ENCODE results near the gene KRT38. TPM values are rescaled to one million over a fixed set of nuclear protein-coding genes. Genes with fewer than 3 reads are reported as not detected.

The KRT38 gene
- total RNA-seq, 1 experiment from 2014 or later: not detected

DNA sequence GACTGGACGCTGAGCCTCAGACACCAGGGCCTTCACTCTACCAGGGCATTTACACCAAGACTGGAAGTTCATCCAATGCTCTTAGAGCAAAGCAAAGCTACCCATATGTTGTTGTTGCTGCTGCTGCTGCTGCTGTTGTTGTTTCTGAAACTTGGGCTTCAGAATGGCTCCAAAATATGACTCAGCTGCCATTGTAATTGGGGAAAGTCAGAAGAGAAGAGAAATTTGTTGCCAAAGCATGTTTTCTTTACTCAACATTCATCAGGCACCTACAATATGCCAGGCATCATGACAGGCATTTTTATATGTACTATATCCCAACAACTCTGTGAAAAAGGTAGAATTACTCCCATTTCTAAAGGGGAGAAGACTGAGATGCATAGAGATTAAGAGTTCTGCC is 14.5 kb upstream of the KRT38 start:
- ATAC-seq (no peak), DNase-seq (ENCODE audit: low spot score) (no peak)
- ChIA-PET CTCF (interaction anchor here (1.1 to 1.6 kb wide), 4 partner anchors 31 to 208 kb away, joined by 4 to 7 read pairs (median 6); no protein-coding TSS in a partner anchor), POLR2A (no interaction called here)
- Mint-ChIP-seq H3K36me3 (peaks cover 15% of the 10 kb centered on the region), H3K9me3 (peaks cover 32% of the 10 kb centered on the region), H3K27ac (no peak overlapping the region), H3K27me3 (ENCODE audit: low read depth) (peaks cover 10% of the 10 kb centered on the region), H3K4me1 (no peaks in the 10 kb centered on the region), H3K4me3 (no peak overlapping the region)
- TF ChIP-seq TCF7 (CRISPR knock-in tag; IDR thresholded peaks at IDR 0.05; ENCODE audit: low read depth) (no peak), OVOL2 (CRISPR knock-in tag; IDR thresholded peaks at IDR 0.05; ENCODE audit: borderline replicate concordance) (no peak), NR3C1 (CRISPR knock-in tag; conservative IDR thresholded peaks at IDR 0.05; ENCODE audit: low read depth) (no peak), NFYB (CRISPR knock-in tag; conservative IDR thresholded peaks at IDR 0.05; ENCODE audit: low read depth) (no peak), JAZF1 (CRISPR knock-in tag; IDR thresholded peaks at IDR 0.05) (no peak), ZNF121 (CRISPR knock-in tag; IDR thresholded peaks at IDR 0.05) (no peak), SMAD4 (CRISPR knock-in tag; IDR thresholded peaks at IDR 0.05) (no peak), NFATC4 (CRISPR knock-in tag; IDR thresholded peaks at IDR 0.05) (no peak), ZNF396 (CRISPR knock-in tag; IDR thresholded peaks at IDR 0.05; ENCODE audit: borderline replicate concordance) (no peak), ESRRA (CRISPR knock-in tag; IDR thresholded peaks at IDR 0.05; ENCODE audit: borderline replicate concordance) (no peak), SP1 (CRISPR knock-in tag; conservative IDR thresholded peaks at IDR 0.05) (no peak), HMGA2 (CRISPR knock-in tag; IDR thresholded peaks at IDR 0.05) (no peak), SOX15 (CRISPR knock-in tag; IDR thresholded peaks at IDR 0.05) (no peak), SMAD3 (CRISPR knock-in tag; IDR thresholded peaks at IDR 0.05; ENCODE audit: borderline replicate concordance) (no peak)
- TF ChIP-seq, protein P1, sequence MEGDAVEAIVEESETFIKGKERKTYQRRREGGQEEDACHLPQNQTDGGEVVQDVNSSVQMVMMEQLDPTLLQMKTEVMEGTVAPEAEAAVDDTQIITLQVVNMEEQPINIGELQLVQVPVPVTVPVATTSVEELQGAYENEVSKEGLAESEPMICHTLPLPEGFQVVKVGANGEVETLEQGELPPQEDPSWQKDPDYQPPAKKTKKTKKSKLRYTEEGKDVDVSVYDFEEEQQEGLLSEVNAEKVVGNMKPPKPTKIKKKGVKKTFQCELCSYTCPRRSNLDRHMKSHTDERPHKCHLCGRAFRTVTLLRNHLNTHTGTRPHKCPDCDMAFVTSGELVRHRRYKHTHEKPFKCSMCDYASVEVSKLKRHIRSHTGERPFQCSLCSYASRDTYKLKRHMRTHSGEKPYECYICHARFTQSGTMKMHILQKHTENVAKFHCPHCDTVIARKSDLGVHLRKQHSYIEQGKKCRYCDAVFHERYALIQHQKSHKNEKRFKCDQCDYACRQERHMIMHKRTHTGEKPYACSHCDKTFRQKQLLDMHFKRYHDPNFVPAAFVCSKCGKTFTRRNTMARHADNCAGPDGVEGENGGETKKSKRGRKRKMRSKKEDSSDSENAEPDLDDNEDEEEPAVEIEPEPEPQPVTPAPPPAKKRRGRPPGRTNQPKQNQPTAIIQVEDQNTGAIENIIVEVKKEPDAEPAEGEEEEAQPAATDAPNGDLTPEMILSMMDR (IDR thresholded peaks at IDR 0.05): no peak
- TF ChIP-seq, protein P2, sequence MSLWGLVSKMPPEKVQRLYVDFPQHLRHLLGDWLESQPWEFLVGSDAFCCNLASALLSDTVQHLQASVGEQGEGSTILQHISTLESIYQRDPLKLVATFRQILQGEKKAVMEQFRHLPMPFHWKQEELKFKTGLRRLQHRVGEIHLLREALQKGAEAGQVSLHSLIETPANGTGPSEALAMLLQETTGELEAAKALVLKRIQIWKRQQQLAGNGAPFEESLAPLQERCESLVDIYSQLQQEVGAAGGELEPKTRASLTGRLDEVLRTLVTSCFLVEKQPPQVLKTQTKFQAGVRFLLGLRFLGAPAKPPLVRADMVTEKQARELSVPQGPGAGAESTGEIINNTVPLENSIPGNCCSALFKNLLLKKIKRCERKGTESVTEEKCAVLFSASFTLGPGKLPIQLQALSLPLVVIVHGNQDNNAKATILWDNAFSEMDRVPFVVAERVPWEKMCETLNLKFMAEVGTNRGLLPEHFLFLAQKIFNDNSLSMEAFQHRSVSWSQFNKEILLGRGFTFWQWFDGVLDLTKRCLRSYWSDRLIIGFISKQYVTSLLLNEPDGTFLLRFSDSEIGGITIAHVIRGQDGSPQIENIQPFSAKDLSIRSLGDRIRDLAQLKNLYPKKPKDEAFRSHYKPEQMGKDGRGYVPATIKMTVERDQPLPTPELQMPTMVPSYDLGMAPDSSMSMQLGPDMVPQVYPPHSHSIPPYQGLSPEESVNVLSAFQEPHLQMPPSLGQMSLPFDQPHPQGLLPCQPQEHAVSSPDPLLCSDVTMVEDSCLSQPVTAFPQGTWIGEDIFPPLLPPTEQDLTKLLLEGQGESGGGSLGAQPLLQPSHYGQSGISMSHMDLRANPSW (CRISPR knock-in tag; conservative IDR thresholded peaks at IDR 0.05; ENCODE audit: low read depth): no peak
- TF ChIP-seq, protein P3, sequence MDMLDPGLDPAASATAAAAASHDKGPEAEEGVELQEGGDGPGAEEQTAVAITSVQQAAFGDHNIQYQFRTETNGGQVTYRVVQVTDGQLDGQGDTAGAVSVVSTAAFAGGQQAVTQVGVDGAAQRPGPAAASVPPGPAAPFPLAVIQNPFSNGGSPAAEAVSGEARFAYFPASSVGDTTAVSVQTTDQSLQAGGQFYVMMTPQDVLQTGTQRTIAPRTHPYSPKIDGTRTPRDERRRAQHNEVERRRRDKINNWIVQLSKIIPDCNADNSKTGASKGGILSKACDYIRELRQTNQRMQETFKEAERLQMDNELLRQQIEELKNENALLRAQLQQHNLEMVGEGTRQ (CRISPR knock-in tag; IDR thresholded peaks at IDR 0.05): no peak
- TF ChIP-seq, protein P4, sequence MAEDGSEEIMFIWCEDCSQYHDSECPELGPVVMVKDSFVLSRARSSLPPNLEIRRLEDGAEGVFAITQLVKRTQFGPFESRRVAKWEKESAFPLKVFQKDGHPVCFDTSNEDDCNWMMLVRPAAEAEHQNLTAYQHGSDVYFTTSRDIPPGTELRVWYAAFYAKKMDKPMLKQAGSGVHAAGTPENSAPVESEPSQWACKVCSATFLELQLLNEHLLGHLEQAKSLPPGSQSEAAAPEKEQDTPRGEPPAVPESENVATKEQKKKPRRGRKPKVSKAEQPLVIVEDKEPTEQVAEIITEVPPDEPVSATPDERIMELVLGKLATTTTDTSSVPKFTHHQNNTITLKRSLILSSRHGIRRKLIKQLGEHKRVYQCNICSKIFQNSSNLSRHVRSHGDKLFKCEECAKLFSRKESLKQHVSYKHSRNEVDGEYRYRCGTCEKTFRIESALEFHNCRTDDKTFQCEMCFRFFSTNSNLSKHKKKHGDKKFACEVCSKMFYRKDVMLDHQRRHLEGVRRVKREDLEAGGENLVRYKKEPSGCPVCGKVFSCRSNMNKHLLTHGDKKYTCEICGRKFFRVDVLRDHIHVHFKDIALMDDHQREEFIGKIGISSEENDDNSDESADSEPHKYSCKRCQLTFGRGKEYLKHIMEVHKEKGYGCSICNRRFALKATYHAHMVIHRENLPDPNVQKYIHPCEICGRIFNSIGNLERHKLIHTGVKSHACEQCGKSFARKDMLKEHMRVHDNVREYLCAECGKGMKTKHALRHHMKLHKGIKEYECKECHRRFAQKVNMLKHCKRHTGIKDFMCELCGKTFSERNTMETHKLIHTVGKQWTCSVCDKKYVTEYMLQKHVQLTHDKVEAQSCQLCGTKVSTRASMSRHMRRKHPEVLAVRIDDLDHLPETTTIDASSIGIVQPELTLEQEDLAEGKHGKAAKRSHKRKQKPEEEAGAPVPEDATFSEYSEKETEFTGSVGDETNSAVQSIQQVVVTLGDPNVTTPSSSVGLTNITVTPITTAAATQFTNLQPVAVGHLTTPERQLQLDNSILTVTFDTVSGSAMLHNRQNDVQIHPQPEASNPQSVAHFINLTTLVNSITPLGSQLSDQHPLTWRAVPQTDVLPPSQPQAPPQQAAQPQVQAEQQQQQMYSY (CRISPR knock-in tag; IDR thresholded peaks at IDR 0.05): no peak

DNA sequence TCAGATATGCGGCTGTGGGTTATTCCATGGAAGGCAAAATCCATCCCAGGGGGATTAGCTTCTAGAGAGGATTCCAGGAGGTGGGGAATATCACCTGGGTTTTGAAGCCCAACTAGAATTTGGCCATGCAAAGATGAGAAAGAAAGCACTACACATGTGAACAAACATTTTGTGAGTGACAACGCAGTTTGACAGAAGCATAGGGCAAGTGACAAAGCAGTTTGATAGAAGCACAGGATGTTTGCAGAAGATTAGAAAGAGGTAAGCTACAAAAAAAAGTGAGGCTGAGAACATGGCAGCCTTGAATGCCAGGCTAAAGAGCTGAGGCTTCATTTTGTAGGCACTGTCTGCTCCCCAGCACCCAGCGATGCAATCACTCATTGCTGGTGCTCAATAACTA is 12.3 kb upstream of the KRT38 start:
- TF ChIP-seq NFYB (CRISPR knock-in tag; conservative IDR thresholded peaks at IDR 0.05; ENCODE audit: low read depth): no peak
- Mint-ChIP-seq H3K4me1 (no peaks in the 10 kb centered on the region), H3K36me3 (peaks cover 15% of the 10 kb centered on the region), H3K27me3 (ENCODE audit: low read depth) (peaks cover 10% of the 10 kb centered on the region), H3K9me3 (peaks cover 37% of the 10 kb centered on the region), H3K27ac (no peak overlapping the region), H3K4me3 (no peak overlapping the region)
- DNase-seq (ENCODE audit: low spot score) (no peak), ATAC-seq (no peak)
- ChIA-PET CTCF (interaction anchor here (1.2 kb wide), 1 partner anchor 47 kb away, joined by 4 read pairs; no protein-coding TSS in a partner anchor), POLR2A (no interaction called here)

All from WTC11 (cell line).